K562 (cell line): Measurements from ENCODE around the gene ZSWIM8. TPM values are rescaled to one million over a fixed set of nuclear protein-coding genes. Genes with fewer than 3 reads are reported as not detected.

Experiments used
- ATAC-seq: fragments of 200-7000 bp; cut with Tn5 transposase; 3 replicates; pipeline ENCODE4 v1.9.1; 2020; ENCODE audit warnings: moderate library complexity
- BruUV-seq: library from RNA; stranded (reverse); fragments of 400-500 nt; replicated peaks from 2 replicates; lab custom pipeline; 2021; lab: Mats Ljungman, UMichigan
- CTCF ChIA-PET: fragments of 300-600 bp; formaldehyde crosslinking; extraction: SDS; loops from one replicate; lab custom pipeline; 2021; ENCODE audit warnings: low intra/inter-chr PET ratio; lab: Yijun Ruan, JAX
- POLR2A ChIA-PET: fragments of 300-600, 350-650 bp; sonication (Branson Sonifier 250); formaldehyde crosslinking; extraction: SDS; loops from one replicate; lab custom pipeline; 2021; ENCODE audit warnings: antibody characterized with exemption, inconsistent platforms; lab: Yijun Ruan, JAX
- DNase-seq, 4 experiments: peaks; one replicate each; pipeline versions ENCODE4 v3.0.0 to v3.0.0-alpha.2; 2011 to 2018; ENCODE audit warnings: low spot score in 3 of 4, mixed read lengths in 3 of 4; ENCODE audit errors: extremely low read depth in 1 of 4
- FAIRE-seq: peaks from 2 replicates; lab custom pipeline; 2011; peaks lifted over from hg19 to GRCh38; lab: Jason Lieb, UNC
- H2AFZ ChIP-seq: 2 replicates; pipeline ENCODE4 v1.6.0; 2011; ENCODE audit warnings: low read depth, low read length, control low read depth, inconsistent platforms
- H3K27ac ChIP-seq: fragments of 200-600 bp; 3 replicates; pipeline ENCODE4 v1.8.0; 2011; ENCODE audit warnings: low read depth, mild to moderate bottlenecking, control low read depth, inconsistent platforms, low read length, moderate library complexity, mixed read lengths; ENCODE audit errors: extremely low read depth
- H3K27me3 ChIP-seq, 2 experiments: fragments of 300-600 bp in 1 of 2; 2 replicates in 1 of 2; 3 replicates in 1 of 2; pipeline versions ENCODE4 v1.6.0 to v1.8.0; 2011; ENCODE audit warnings: inconsistent platforms in 2 of 2, low read length in 2 of 2, mild to moderate bottlenecking in 1 of 2, mixed read lengths in 1 of 2, moderate library complexity in 1 of 2; ENCODE audit not compliant: control insufficient read depth in 2 of 2, insufficient read depth in 2 of 2
- H3K36me3 ChIP-seq: fragments of 300-600 bp; 3 replicates; pipeline ENCODE4 v1.8.0; 2011; ENCODE audit warnings: mild to moderate bottlenecking, low read length, inconsistent platforms; ENCODE audit not compliant: control insufficient read depth, insufficient read depth
- H3K4me1 ChIP-seq, 2 experiments: fragments of 200-600 bp in 1 of 2; replicated peaks in 1 of 2; 2 replicates in 1 of 2; 3 replicates in 1 of 2; pipeline versions ENCODE4 v1.5.1 to v1.8.0; 2011; ENCODE audit warnings: inconsistent platforms in 2 of 2, low read length in 2 of 2, mild to moderate bottlenecking in 1 of 2, mixed read lengths in 1 of 2, moderate library complexity in 1 of 2; ENCODE audit not compliant: control insufficient read depth in 2 of 2, insufficient read depth in 2 of 2
- H3K4me2 ChIP-seq: 2 replicates; pipeline ENCODE4 v1.6.1; 2011; ENCODE audit warnings: low read length, control low read depth, inconsistent platforms, mixed read lengths; ENCODE audit not compliant: insufficient read depth
- H3K4me3 ChIP-seq: fragments of 200-600 bp; sonication (generic), shearing (Covaris generic); 2 replicates; pipeline ENCODE4 v1.5.1; 2016; ENCODE audit warnings: control low read depth, inconsistent platforms
- H3K79me2 ChIP-seq: fragments of 200-600 bp; 3 replicates; pipeline ENCODE4 v1.8.0; 2011; ENCODE audit warnings: low read length, inconsistent platforms; ENCODE audit not compliant: control insufficient read depth, insufficient read depth
- H3K9ac ChIP-seq, 2 experiments: 2 replicates each; pipeline versions ENCODE4 v1.6.0 to v1.6.1; 2011; ENCODE audit warnings: low read depth in 2 of 2, low read length in 2 of 2, control low read depth in 1 of 2, inconsistent platforms in 1 of 2, mild to moderate bottlenecking in 1 of 2, mixed read lengths in 1 of 2; ENCODE audit not compliant: insufficient read depth in 1 of 2
- H3K9me1 ChIP-seq: one replicate; pipeline ENCODE4 v1.6.0; 2011; ENCODE audit warnings: inconsistent platforms, mild to moderate bottlenecking, low read length, moderate library complexity; ENCODE audit not compliant: control insufficient read depth, insufficient read depth
- H3K9me3 ChIP-seq: replicated peaks from 2 replicates; pipeline ENCODE4 v1.5.1; 2011; ENCODE audit warnings: low read depth, low read length, inconsistent platforms; ENCODE audit not compliant: control insufficient read depth, insufficient read depth
- H4K20me1 ChIP-seq: replicated peaks from 2 replicates; pipeline ENCODE4 v1.6.1; 2011; ENCODE audit warnings: low read length, inconsistent platforms, mixed read lengths; ENCODE audit not compliant: control insufficient read depth, insufficient read depth
- BRD4 ChIP-seq: fragments of 200-600 bp; sonication (generic); IDR thresholded peaks from 2 replicates; pipeline ENCODE4 v1.6.1; 2017; ENCODE audit warnings: inconsistent platforms
- CBFA2T2 ChIP-seq: fragments of 450-650 bp; conservative IDR thresholded peaks from 2 replicates; pipeline ENCODE4 v1.6.1; 2017; ENCODE audit warnings: mild to moderate bottlenecking
- CBX1 ChIP-seq: sonication (generic); IDR thresholded peaks from 2 replicates; pipeline ENCODE4 v1.6.1; 2016; ENCODE audit warnings: antibody characterized with exemption, low read depth, mild to moderate bottlenecking
- HNRNPLL ChIP-seq: fragments of 200-400 bp; formaldehyde crosslinking; IDR thresholded peaks from 2 replicates; pipeline ENCODE4 v1.6.1; 2017; ENCODE audit warnings: low read length, low read depth, mild to moderate bottlenecking; ENCODE audit not compliant: poor library complexity, severe bottlenecking
- PML ChIP-seq: IDR thresholded peaks from 2 replicates; pipeline ENCODE4 v1.6.1; 2012; ENCODE audit warnings: low read length, inconsistent platforms
- PRPF4 ChIP-seq: fragments of 200-400 bp; formaldehyde crosslinking; IDR thresholded peaks from one replicate; pipeline ENCODE4 v1.6.1; 2017; ENCODE audit warnings: low read length, low read depth, mild to moderate bottlenecking; ENCODE audit not compliant: insufficient read depth, poor library complexity, severe bottlenecking
- RHOXF2B ChIP-seq: fragments of 250-450 bp; sonication (Bioruptor Pico); conservative IDR thresholded peaks from 2 replicates; pipeline ENCODE4 v1.5.1; 2021
- SAFB ChIP-seq: fragments of 200-400 bp; formaldehyde crosslinking; IDR thresholded peaks from 2 replicates; pipeline ENCODE4 v1.6.1; 2017; ENCODE audit warnings: low read depth, low read length, borderline replicate concordance
- TEAD1 ChIP-seq, 2 experiments: fragments of 450-650 bp in 1 of 2; sonication (generic) in 1 of 2; formaldehyde crosslinking; IDR thresholded peaks; 2 replicates each; pipeline versions ENCODE4 v1.4.0 to v1.8.0; 2020 to 2022; ENCODE audit warnings: mild to moderate bottlenecking in 2 of 2, missing genetic modification reagents in 1 of 2
- ZNF561 ChIP-seq: fragments of 450-650 bp; formaldehyde crosslinking; conservative IDR thresholded peaks from 2 replicates; pipeline ENCODE4 v1.4.0; 2020; ENCODE audit warnings: mild to moderate bottlenecking, moderate library complexity
- WGBS: fragments of 100-300 bp; shearing (Covaris generic); methylation state at CpG from one replicate; pipeline ENCODE4 v1.1.6; 2016; ENCODE audit warnings: low coverage, mixed read lengths; ENCODE audit not compliant: insufficient coverage; ENCODE audit errors: missing lambda C conversion rate; 5-methylcytosine and 5-hydroxymethylcytosine counted together
- in situ Hi-C: fragments of 300-500 bp; cut with MboI; formaldehyde crosslinking; loops from 4 replicates; pipeline ENCODE4 v1.15.0; 2018; ENCODE audit warnings: inconsistent platforms, mixed read lengths
- intact Hi-C: fragments of 100-400 bp; cut with micrococcal nuclease; formaldehyde crosslinking; loops from 2 replicates; pipeline ENCODE4 v1.14.2; 2022
- polyA plus RNA-seq, 8 experiments: library from polyadenylated mRNA; depleted of rRNA in 4 of 8; stranded (reverse) in 5 of 8; unstranded in 3 of 8; fragments of >200 nt; fragmentation: Nextera tagmentation in 2 of 8; fragmentation: Illumina TruSeq in 1 of 8; extraction: Ambion mirVana in 2 of 8; extraction: Trizol in 1 of 8; gene quantifications; 2 replicates each; pipeline versions ENCODE4 v1.2.1 to v1.2.3, GENCODE V29; 2011 to 2014; ENCODE audit warnings: inconsistent platforms in 1 of 8, missing spikeins in 1 of 8
- total RNA-seq, 7 experiments: library from RNA; depleted of rRNA in 6 of 7; stranded (reverse); fragments of >200 nt in 6 of 7; fragmentation: Illumina TruSeq in 2 of 7; extraction: Trizol in 2 of 7; gene quantifications; 2 replicates each; pipeline versions ENCODE4 v1.2.1 to v1.2.3, GENCODE V29; 2011 to 2021; ENCODE audit warnings: low replicate concordance in 1 of 7
- TF ChIP-seq, protein P1 (sequence below): fragments of 450-650 bp; IDR thresholded peaks from 2 replicates; pipeline ENCODE4 v1.6.1; 2017; ENCODE audit warnings: antibody characterized with exemption

ZSWIM8 gene
- total and polyA plus RNA-seq, 9 of the 15 experiments (the other 6 are each of a cell fraction or from before 2014, with no cell fraction given), result 5.6 to 47.8 (median 26.7) TPM

DNA sequence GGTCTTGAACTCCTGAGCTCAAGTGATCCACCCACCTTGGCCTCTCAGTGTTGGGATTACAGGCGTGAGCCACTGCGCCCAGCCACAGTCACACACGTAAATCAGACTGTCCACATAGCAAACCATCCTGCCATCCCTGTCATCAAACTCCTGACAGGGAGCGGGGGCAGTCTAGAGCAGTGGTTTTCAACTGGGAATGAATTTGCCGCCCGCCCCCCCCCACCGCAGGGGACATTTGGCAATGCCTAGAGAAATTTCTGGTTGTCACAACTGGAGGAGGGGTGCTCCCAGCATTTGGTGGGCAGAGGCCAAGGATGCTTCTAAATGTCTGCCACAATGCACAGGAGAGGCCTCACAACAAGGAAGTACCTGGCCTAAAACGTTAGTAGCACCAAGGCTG is 64.8 kb downstream of the ZSWIM8 start:
- Histone ChIP-seq H3K27me3 (no peaks in the 10 kb centered on the region), H3K9ac (no peak overlapping the region), H3K9me3 (no peaks in the 10 kb centered on the region), H3K79me2 (no peaks in the 10 kb centered on the region), H2AFZ (no peak overlapping the region), H3K36me3 (peaks cover 78% of the 10 kb centered on the region), H3K4me3 (no peak overlapping the region), H3K27ac (no peak overlapping the region), H3K4me1 (peaks cover 0 to 11% of the 10 kb centered on the region in 2 experiments; a peak in 2 of 5 replicates), H3K4me2 (no peak overlapping the region), H3K9me1 (no peaks in the 10 kb centered on the region), H4K20me1 (peaks cover 9% of the 10 kb centered on the region; the same call in 1 of the 2 replicates)
- no peak for TF ChIP-seq RHOXF2B (CRISPR knock-in tag)
- TF ChIP-seq CBFA2T2, result no peak
- TF ChIP-seq CBX1, result no peak
- no peak for TF ChIP-seq PRPF4
- TF ChIP-seq SAFB, result no peak
- TF ChIP-seq HNRNPLL, result no peak
- TF ChIP-seq TEAD1 (CRISPR knock-in tag; IDR thresholded peaks at IDR 0.05), result no peak
- TF ChIP-seq BRD4, result no peak
- TF ChIP-seq PML, result no peak
- no peak for TF ChIP-seq ZNF561
- TF ChIP-seq, protein P1, sequence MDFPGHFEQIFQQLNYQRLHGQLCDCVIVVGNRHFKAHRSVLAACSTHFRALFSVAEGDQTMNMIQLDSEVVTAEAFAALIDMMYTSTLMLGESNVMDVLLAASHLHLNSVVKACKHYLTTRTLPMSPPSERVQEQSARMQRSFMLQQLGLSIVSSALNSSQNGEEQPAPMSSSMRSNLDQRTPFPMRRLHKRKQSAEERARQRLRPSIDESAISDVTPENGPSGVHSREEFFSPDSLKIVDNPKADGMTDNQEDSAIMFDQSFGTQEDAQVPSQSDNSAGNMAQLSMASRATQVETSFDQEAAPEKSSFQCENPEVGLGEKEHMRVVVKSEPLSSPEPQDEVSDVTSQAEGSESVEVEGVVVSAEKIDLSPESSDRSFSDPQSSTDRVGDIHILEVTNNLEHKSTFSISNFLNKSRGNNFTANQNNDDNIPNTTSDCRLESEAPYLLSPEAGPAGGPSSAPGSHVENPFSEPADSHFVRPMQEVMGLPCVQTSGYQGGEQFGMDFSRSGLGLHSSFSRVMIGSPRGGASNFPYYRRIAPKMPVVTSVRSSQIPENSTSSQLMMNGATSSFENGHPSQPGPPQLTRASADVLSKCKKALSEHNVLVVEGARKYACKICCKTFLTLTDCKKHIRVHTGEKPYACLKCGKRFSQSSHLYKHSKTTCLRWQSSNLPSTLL, result no peak
- 85% methylated on average over 8 of the region's 8 CpGs for whole genome bisulfite sequencing
- BruUV-seq, result no TSS peak
- FAIRE-seq (no peak), ATAC-seq (no peak), DNase-seq (no peak)
- ChIA-PET POLR2A (interaction anchor here (0.6 to 1.6 kb wide), 5 partner anchors 11 to 29 kb away, joined by 3 to 8 read pairs (median 4); no protein-coding TSS in a partner anchor), CTCF (interaction anchor here (0.7 to 3.2 kb wide), 4 partner anchors 29 to 261 kb away, joined by 3 to 41 read pairs (median 18); no protein-coding TSS in a partner anchor)
- in situ Hi-C loops (no loop called here), intact Hi-C loops (no loop called here)
